G401 (cell line): ENCODE data around the gene PIN4. TPM values are rescaled to one million over a fixed set of nuclear protein-coding genes. Genes with fewer than 3 reads are reported as not detected.

ENCODE experiments used
- total RNA-seq: library from RNA; depleted of rRNA; stranded (reverse); fragments of >200 nt; shearing (Covaris generic); gene quantifications from 2 replicates; pipeline ENCODE4 v1.2.3, GENCODE V29; 2014; rRNA removed

Gene PIN4
- total RNA-seq, 1 experiment from 2014 or later: 19.6 TPM

Other genes starting within 250 kb of the PIN4 start
- 2.0 and 2.3 TPM in 2 replicates for gene RTL5, start 49.8 kb upstream of the PIN4 start, total RNA-seq
- gene ERCC6L, start 57.3 kb downstream of the PIN4 start, total RNA-seq: 7.6 and 9.4 TPM in 2 replicates
- 1,095 and 1,317 TPM in 2 replicates for gene RPS4X, start 95.5 kb downstream of the PIN4 start, total RNA-seq
- 0.58 and 4.3 TPM in 2 replicates for gene CITED1, start 124.2 kb downstream of the PIN4 start, total RNA-seq